Jurkat, Clone E6-1 (cell line): Measurements from ENCODE around the gene NRCAM.

Source experiments
- DNase-seq: peaks from one replicate; pipeline ENCODE4 v3.0.0-alpha.2; 2011; ENCODE audit warnings: low read depth, low spot score
- H3K4me3 ChIP-seq: 2 replicates; pipeline ENCODE4 v1.5.1; 2011; ENCODE audit warnings: mild to moderate bottlenecking, low read length, control low read depth, moderate library complexity

The NRCAM gene

DNA sequence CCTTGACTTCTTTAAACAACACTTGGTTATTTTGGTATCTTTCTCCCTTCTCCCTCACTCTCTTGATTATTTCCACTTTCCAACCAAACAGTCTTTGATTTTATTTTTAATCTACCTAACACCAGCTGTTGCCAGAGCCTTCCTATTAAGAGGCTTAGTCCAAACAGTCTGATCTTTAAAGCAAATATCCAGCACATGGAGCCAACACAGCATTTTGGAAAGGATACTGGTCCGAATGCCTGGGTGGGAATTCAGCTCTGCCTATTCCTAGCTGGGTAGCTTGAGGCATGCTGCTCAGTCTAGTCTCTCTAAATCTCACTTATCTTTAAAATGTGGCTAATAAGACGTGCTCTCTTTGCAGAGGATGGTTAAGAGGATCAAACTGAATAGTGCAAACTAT lies 129.3 kb downstream of the NRCAM start:
- no peak overlapping the region for H3K4me3 ChIP-seq
- no peak for DNase-seq

DNA sequence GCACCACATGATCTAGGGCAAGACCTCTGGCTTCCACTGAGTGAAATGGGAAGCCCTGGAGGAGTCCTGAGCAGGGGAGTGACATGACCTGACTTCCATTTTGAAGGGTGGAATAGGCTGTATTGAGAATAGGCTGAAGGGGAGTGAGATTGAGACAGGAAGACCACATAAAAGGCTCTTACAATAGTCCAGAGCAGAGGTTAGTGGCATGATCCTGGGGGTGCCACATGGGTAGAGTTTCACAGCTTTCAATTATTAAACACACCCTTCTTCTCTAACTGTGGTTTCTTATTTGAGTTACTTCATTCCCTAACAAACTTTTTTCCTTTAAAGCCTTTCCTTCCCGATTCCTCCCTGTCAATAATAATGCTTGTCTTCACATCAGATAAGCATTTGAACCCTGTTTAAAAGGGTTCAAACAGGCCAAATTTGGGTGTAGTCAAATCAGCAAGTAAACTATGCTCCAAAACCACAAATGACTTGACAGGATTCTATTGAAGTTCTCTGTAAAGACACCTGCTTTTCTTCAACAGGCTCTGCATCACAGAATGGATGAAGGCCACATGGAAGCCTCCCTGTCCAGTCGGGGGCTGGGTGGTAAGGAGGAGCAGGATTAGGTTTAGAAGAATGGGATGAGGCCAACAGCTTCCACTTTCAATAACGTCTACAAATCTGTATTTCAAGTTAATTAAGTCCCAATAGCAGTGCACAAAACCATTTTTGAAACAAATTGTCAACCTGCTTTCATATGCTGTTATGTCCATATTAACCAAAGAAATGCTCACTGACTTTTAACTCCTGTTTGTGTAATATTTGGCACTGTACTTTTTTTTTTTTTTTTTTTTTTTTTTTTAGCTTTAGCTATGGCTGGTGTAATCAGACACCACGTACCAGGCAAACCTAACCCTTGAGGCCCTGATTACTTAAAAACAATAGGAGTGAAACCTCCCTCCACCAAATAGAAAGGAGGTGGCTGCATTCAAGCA lies 131.9 kb downstream of the NRCAM start:
- no peak for DNase-seq
- no peak overlapping the region for H3K4me3 ChIP-seq

DNA sequence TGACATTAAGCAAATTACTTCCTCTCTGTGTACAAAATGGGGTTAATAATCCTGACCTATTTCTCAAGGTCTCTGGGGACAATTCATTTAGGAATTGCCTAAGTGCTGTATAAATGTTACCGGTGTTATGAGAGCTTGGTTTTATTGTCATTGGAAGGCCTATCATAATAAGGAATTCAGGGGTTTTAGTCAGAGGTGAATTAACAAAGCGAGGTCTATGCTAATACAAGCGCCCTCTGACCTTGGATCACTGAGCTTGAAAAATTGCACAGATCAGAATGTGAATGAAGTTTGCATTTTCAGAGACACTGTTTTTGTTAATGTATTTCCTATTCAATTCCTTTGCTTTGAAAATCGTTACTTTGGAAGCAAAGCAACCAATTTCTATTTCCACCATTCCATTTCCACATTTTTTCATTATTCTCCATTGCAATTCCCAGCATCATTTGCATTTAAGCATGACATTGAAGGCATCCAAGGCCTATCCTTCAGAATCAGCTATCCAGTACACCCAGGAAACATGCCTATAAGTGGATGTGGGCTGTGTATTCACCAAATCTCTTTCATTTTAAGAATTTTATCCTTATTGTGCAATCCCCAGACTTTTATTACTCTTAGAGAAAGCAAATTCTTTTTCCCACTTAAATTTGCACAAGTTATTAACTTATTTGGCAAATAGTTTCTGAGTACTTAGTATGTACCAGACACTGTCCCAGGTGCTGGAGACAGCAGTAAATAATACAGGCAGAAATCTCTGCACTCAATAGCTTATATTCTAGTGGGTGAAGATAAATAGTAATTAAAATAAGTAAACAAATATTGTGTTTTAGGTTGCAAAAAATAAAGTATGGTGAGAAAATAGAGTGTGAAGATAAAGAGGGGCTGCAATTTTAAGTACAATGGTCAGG lies 133.1 kb downstream of the NRCAM start:
- H3K4me3 ChIP-seq = no peak overlapping the region
- no peak for DNase-seq

DNA sequence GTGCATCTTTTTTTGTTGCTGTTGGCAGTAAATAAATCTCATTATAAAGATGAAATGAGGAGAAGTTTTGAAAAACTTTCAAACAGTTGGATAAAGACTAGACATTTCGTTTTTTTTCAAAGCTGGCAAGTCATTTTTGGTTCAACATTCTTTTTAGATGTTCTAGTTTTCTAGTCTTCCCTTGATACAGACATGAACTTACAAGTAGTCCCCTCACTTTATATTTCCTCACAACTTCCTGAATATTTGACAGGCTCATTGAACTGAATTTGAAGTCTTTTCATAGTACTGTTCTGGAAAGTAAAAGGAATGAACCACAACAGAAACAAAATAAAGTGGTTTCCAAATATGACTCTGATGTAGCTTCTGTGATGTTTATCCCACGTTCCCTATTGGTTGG lies 134.2 kb downstream of the NRCAM start:
- no peak overlapping the region for H3K4me3 ChIP-seq
- DNase-seq = no peak

DNA sequence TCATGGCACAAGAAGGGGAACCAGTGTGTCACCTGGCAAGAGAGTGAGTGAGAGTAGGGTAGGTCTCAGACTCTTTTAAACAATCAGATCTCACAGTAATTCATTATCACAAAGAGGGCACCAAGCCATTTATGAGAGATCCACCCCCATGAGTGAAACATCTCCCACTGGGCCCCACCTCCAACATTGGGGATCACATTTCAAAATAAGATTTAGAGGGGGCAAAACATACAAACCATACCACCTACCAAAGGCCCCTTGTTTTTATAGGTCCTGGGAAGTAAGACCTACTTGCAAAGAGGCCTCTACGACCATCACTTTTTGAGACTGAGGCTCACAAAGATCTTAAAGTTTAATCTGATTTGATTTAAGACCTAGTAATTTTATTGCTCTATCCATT lies 134.9 kb downstream of the NRCAM start:
- no peak for DNase-seq
- no peak overlapping the region for H3K4me3 ChIP-seq

DNA sequence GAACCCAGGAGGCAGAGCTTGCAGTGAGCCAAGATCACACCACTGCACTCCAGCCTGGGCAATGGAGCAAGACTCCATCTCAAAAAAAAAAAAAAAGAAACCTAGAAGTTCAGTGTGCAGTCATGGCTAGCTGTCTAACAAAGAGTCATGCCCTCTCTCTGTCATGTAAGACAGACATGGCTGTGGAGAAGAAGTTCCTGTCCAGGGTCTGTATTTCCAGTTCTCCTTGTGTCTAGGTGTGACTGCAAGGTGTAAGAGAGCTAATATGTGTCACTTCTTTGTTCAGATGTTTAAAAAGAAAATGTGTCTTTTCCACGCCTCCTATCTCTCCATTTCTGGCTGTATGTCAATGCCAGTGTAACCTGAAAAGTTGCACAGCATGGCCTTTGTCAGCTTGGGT lies 139.5 kb downstream of the NRCAM start:
- DNase-seq = no peak
- H3K4me3 ChIP-seq = no peak overlapping the region

DNA sequence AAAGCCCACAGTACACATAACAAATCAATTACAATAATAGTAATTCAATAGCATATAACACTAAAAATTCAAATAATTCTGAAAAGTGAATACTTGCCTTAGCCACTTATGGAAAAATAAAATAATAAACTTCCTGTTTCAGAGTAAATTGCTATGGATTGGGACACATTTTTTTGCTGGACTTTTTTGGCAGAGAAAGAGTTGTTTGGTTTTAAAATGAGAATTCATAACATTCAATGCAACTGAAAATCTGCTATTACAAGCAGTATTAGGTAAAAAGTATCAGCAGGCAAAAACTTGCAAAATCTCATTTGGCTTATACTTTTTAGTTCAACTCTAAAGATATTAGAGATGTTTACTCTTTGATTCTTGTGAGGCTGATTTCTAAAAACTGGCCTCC lies 141.7 kb downstream of the NRCAM start:
- DNase-seq = no peak
- no peak overlapping the region for H3K4me3 ChIP-seq

DNA sequence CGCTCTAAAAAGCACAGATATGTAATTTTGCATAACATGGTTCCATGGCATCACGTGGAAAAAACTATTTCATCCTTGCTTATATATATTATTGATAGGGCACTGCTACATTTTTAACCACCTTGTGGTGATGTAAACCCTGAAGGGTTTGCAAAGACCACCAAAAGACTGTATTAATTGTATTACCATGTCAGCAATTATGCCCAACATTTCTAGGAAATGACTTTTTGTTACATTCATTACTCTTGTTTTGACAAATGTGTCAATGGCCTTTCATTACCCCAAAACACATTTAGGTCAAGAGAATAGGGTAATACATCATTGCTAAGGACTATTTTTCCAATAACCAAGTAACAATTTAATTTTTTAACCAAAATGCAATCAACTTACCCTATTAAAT lies 142.2 kb downstream of the NRCAM start:
- H3K4me3 ChIP-seq = no peak overlapping the region
- no peak for DNase-seq

DNA sequence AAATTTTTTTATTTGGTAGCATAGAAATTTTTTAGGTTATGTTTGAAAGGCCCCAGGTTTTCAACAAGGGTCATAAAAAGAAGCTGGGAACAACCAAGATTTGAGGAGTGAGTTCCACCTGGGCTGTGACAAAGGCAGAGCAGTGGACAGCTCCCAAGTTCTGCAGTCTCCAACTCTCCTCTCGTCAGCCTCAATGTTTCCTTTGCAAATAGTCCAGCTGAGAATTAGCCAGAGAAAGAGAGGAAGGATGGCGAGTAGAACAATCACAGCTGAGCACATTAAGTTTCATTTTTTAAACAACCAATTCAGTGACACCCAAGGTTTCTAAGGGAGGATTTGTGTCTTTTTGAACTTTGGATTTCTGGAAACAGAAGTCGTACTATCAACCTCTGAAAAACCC lies 143.2 kb downstream of the NRCAM start:
- no peak for DNase-seq
- no peak overlapping the region for H3K4me3 ChIP-seq

DNA sequence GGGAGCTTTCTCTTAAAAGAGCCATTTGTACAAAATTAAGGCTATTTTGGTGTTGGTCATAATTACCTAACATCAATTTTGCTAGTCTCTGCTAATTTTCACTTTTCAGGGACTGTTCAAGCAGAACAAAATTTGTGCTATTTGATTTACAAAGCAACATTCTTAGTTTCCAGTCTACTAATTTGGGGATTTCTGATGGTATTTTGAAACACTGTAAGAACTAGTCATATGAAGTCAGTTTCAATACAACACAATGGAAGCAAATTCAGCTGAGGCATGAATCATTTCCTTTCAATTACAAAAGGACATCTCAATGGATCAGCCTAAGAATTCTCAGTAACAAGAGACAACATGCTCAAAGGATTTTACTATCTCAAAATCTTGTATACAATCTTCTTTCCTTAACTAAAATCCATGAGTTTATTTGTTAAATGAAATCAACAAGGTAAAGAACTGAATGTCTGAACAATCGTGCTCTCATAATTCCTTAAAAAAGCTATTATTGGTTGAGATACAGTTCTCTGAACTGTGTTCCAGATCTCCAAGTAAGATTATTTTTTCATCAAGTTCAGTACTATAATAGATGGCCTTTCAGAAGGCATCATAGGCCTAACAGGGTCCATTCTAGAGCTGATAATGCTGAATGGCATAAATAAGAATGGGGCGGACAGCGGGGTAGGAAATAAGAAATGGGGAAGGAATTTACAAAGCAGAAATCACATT lies 144.6 kb downstream of the NRCAM start:
- no peak overlapping the region for H3K4me3 ChIP-seq
- DNase-seq = no peak

DNA sequence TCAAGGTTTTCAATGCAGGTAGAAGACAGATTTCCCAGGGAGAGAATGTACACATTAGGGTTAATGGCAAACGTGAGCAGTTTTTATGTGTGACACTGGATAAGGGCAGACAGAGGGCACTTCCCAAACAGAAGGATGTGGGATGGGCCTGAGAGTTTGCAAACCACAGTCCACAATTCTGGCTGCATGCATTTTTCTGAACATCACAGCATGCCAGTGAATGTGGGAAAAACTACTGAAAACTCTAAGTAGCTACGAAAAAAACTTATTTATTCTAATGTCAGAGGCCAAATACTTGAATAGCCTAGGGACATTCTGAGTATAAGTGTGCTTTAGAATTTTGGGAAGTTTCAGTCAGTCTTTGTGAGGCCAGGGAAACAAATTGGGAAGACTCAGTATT lies 145.9 kb downstream of the NRCAM start:
- H3K4me3 ChIP-seq = no peak overlapping the region
- no peak for DNase-seq

DNA sequence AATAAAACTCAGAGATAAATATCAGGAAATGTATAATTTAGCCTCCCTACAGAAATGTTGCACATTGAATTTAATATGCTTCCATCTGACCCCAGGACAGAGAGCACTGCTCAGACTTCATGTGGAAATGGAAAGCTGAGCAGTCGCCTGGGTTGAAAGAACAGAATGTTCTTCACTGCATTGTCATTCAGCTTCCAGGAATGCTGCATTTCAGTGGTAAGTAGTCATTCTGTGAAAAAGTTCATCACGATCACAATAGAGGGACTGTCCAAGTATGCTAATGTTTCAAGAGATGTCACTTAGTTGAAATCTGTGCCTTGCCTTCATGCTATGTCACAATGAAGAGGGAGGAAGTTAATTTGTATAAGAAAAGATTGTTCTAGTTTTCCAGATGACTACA lies 147.3 kb downstream of the NRCAM start:
- H3K4me3 ChIP-seq = no peak overlapping the region
- DNase-seq = no peak

DNA sequence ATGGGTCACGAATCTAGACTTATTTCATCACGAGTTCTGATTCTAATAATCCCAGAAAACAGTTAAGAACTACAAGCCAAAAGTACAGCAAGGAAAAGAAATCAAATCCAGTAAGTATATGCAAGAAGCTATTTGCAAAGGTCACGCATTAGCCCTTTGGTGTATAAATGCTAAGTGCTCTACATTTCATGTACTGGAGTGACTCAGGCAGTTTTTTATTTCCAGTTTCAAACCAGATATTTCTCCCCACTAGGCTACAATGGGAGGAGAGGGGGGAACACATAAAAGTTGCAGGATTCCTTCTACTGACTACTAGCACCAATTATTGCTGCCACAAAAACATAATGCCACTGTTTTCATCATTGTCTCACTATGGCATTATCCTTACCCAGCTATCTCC lies 148.0 kb downstream of the NRCAM start:
- DNase-seq = no peak
- no peak overlapping the region for H3K4me3 ChIP-seq

DNA sequence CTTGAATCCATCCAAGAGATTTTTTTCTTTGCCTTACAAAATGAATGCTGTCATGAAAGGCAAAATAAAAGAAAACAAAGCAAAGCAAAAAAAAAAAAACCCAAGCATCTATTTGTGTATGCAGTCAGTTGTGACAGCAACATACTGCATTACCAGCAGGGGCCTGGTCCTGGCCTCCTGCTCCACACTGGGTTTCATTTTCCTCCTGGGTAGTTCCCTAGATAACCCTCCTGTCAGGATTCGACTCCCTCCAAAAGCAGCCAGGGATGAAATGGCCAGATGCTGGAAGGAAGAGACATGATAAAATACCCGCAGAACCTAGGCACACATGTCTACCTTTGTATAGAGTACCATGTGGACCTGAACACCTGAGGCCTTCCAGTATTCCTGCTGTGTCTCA lies 148.6 kb downstream of the NRCAM start:
- DNase-seq = no peak
- no peak overlapping the region for H3K4me3 ChIP-seq

DNA sequence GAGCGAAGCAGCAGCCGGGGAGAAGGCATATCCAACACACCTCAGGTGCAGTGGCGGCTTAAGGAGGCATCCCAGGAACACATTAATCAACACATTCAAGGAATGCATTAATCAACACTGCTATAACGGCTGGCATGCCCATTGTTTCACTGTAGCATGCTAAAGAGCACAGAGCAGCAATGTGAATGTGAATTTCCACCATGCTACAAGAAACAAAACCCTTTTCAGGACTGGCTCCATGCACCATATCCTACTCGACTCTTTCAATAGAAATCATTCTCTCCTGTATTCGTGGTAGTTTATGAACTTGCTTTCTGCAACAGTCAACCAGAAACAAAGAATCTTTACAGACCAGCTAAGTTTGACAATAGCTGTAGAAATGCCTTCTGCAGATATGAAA lies 149.0 kb downstream of the NRCAM start:
- DNase-seq = no peak
- no peak overlapping the region for H3K4me3 ChIP-seq

DNA sequence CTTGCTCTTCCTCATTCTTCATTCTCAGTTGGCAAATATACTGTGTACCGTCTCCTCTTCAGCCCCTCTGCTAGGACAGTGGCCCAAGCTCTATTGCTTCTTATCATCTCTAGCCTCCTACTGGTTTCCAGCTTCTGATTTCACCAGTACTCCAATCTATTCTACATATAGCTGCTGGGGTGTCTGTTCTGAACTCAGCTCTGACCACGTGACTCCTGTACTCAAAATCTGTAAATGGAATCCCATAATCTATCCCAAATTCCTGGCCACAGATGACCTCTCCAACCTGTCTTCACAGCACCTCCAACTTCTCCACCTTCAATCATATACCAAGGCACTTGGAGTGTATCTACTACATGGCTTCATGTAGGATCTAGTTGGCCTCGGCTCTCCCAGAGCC lies 152.9 kb downstream of the NRCAM start:
- no peak for DNase-seq
- H3K4me3 ChIP-seq = no peak overlapping the region

DNA sequence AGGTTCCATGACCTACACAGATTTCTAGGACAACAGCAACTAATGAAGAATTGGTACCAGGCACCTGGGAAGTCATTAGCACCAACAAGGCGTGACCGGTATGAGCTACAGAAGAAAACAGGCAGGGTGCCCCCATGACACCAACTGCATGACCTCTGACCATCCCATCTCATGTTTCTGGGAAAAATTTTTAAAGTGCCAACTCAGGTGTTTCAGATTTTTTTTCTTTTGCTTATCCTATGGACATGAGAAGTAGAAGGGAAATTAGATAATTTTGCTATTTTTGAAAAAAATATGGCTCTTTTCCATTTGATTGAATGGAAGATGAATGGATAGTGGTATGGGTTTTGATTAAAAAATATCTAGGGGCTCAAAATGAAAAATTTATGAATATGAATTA lies 154.8 kb downstream of the NRCAM start:
- no peak for DNase-seq
- H3K4me3 ChIP-seq = no peak overlapping the region

DNA sequence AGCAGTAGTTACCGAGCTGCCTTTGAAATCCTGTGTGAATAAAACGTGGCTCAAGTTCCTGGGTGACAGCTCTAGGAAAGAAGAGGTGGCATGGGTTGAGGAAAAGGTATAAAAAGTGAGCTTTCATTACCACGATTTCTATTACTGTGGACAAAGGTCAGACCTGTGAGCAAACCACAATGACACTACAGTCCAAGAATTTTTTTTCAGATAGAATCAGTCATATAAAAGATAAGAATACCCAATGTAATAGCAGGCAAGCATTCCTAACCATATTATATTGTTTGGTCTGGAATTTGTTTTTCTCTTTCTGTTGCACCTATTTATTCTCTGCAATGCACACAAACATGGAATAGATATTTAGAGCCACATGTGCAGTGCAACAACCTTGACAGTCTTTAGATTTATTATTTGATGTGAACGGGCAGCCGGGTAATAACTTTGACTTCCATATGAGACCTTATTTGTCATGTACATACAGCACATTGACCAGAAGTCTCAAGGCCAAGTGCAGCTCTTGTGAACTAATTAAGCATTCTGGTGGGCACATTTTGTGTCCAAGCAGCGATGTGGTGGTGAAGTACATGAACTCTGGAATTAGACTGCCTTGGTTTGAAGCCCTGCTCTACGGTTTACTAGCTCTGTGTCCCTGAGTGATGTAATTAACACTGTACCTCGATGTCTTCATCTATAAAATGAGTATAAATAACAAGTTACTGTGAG lies 156.8 kb downstream of the NRCAM start:
- DNase-seq = no peak
- no peak overlapping the region for H3K4me3 ChIP-seq

DNA sequence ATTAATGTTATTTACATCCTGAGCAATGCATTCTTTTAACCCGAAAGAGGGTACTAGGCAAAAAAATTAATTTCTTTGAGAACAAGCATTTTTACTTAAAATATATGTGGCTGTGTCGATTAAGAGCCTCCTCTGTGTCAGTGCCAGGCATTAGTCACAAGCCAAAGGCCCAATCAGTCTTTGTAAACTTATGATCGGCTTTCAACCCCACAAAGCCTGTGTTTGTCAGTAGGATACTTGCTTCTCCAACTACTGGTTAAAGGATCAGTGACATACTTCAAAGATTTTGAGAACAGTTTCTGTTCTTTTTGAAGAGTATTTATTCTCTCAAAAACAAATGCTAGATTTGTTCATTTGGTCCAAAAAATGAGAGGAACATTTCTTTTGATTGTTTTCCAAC lies 159.3 kb downstream of the NRCAM start:
- DNase-seq = no peak
- no peak overlapping the region for H3K4me3 ChIP-seq
